Measurements from ENCODE around the gene EXOC3L1. TPM values are rescaled to one million over a fixed set of nuclear protein-coding genes. Genes with fewer than 3 reads are reported as not detected.
A peak's percentile ranks its signal among the peaks of the same experiment; 100 is the strongest.

EXOC3L1 gene
- total and polyA plus RNA-seq, 2 of the 13 experiments (the other 11 are each of a cell fraction or from before 2014, with no cell fraction given): 0.12 TPM; not detected in 1

GRCh38 chr16:67191995-67192681 lies 2.2 kb upstream of the EXOC3L1 start, which contains the start of gene E2F4 (continued):
- peak; percentile 57; the same call in 1 of the 2 replicates for TF ChIP-seq CREM (IDR thresholded peaks at IDR 0.05)
- no peak for TF ChIP-seq CREM (CRISPR knock-in tag; IDR thresholded peaks at IDR 0.05)
- no peak for TF ChIP-seq ZNF468 (CRISPR knock-in tag; IDR thresholded peaks at IDR 0.05)
- no peak for TF ChIP-seq CC2D1A (CRISPR knock-in tag; IDR thresholded peaks at IDR 0.05)
- TF ChIP-seq SALL1 (CRISPR knock-in tag; IDR thresholded peaks at IDR 0.05): peak; percentile 84
- TF ChIP-seq PTBP1 (IDR thresholded peaks at IDR 0.05; ENCODE audit: low read depth, low read length, poor library complexity, severe bottlenecking): no peak
- peak; percentile 52; the same call in 1 of the 2 replicates for TF ChIP-seq MAZ (IDR thresholded peaks at IDR 0.05; ENCODE audit: borderline replicate concordance, low read depth, low read length)
- peak; percentile 73; the same call in 1 of the 2 replicates for TF ChIP-seq MAZ (CRISPR knock-in tag; IDR thresholded peaks at IDR 0.05; ENCODE audit: low read depth)
- peak; percentile 84 for TF ChIP-seq ZNF547 (CRISPR knock-in tag; IDR thresholded peaks at IDR 0.05)
- no peak for TF ChIP-seq ZBTB1 (CRISPR knock-in tag; IDR thresholded peaks at IDR 0.05; ENCODE audit: borderline replicate concordance)
- peak; percentile 62; the same call in 1 of the 2 replicates for TF ChIP-seq THAP9 (CRISPR knock-in tag; IDR thresholded peaks at IDR 0.05; ENCODE audit: borderline replicate concordance)
- TF ChIP-seq ZBTB38 (CRISPR knock-in tag; IDR thresholded peaks at IDR 0.05): peak; percentile 51
- peak; percentile 58; the same call in 1 of the 2 replicates for TF ChIP-seq ELK4 (CRISPR knock-in tag; IDR thresholded peaks at IDR 0.05; ENCODE audit: borderline replicate concordance)
- no peak for TF ChIP-seq JUND (CRISPR knock-in tag; IDR thresholded peaks at IDR 0.05)
- TF ChIP-seq GPN1 (CRISPR knock-in tag; IDR thresholded peaks at IDR 0.05; ENCODE audit: borderline replicate concordance): no peak
- TF ChIP-seq ZNF564 (CRISPR knock-in tag; IDR thresholded peaks at IDR 0.05): peak; percentile 80; the same call in 1 of the 2 replicates
- TF ChIP-seq ZNF891 (CRISPR knock-in tag; IDR thresholded peaks at IDR 0.05): peak; percentile 95
- TF ChIP-seq ZNF572 (CRISPR knock-in tag; IDR thresholded peaks at IDR 0.05): no peak
- TF ChIP-seq ZNF382 (CRISPR knock-in tag; IDR thresholded peaks at IDR 0.05; ENCODE audit: borderline replicate concordance): no peak
- TF ChIP-seq SMARCC2 (IDR thresholded peaks at IDR 0.05): no peak
- TF ChIP-seq AKNA (CRISPR knock-in tag; IDR thresholded peaks at IDR 0.05; ENCODE audit: borderline replicate concordance): no peak; the same call in 1 of the 2 replicates
- TF ChIP-seq NFYB (CRISPR knock-in tag; IDR thresholded peaks at IDR 0.05): no peak

Measured in HepG2 (cell line).